Measurements from ENCODE around the gene SERPINE2.

DNA sequence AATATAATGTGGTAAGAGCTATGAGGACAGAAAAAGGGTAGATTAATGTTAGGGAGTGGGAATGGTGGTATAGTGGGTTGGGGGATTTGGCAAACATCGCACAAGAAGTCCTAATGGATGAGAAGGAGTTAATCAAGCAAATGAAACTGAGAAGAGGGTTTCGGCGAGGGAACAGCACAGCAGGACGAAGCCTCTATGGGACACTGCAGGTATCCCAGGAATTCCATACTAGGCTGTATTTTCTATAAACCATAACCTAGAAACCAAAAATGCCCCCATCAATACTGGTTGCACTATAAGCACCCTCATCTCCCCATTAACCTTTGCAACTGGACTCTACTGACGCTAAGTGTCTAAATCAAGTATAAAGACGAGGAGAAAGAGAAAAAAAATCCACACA lies 104.2 kb downstream of the SERPINE2 start:
- TF ChIP-seq, protein P1, sequence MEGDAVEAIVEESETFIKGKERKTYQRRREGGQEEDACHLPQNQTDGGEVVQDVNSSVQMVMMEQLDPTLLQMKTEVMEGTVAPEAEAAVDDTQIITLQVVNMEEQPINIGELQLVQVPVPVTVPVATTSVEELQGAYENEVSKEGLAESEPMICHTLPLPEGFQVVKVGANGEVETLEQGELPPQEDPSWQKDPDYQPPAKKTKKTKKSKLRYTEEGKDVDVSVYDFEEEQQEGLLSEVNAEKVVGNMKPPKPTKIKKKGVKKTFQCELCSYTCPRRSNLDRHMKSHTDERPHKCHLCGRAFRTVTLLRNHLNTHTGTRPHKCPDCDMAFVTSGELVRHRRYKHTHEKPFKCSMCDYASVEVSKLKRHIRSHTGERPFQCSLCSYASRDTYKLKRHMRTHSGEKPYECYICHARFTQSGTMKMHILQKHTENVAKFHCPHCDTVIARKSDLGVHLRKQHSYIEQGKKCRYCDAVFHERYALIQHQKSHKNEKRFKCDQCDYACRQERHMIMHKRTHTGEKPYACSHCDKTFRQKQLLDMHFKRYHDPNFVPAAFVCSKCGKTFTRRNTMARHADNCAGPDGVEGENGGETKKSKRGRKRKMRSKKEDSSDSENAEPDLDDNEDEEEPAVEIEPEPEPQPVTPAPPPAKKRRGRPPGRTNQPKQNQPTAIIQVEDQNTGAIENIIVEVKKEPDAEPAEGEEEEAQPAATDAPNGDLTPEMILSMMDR (IDR thresholded peaks at IDR 0.05): no peak
- no peak for TF ChIP-seq POLR2A (IDR thresholded peaks at IDR 0.05)
- no peak for TF ChIP-seq POLR2AphosphoS5 (IDR thresholded peaks at IDR 0.05)
- TF ChIP-seq EP300 (IDR thresholded peaks at IDR 0.05; ENCODE audit: low read depth): no peak
